H1 (cell line): Measurements from ENCODE around the gene ISG20L2. TPM values are rescaled to one million over a fixed set of nuclear protein-coding genes. Genes with fewer than 3 reads are reported as not detected.

ENCODE experiments used
- BCL11A ChIP-seq, 2 experiments: IDR thresholded peaks; one replicate each; pipeline ENCODE4 v1.6.1; 2011; ENCODE audit warnings: low read depth in 2 of 2, low read length in 2 of 2, mild to moderate bottlenecking in 2 of 2
- PHF8 ChIP-seq: fragments of 200-600 bp; sonication (generic); conservative IDR thresholded peaks from 2 replicates; pipeline ENCODE4 v1.7.1; 2012; ENCODE audit warnings: low read depth, mild to moderate bottlenecking, inconsistent platforms, low read length, moderate library complexity
- RNF2 ChIP-seq: fragments of 200-900, 300-1000 bp; sonication (generic); IDR thresholded peaks from 2 replicates; pipeline ENCODE4 v1.7.1; 2016; ENCODE audit warnings: borderline replicate concordance, low read depth, mild to moderate bottlenecking, antibody characterized with exemption, low read length; ENCODE audit not compliant: poor library complexity, severe bottlenecking; ENCODE audit errors: missing control alignments
- polyA plus RNA-seq, 7 experiments: library from polyadenylated mRNA; depleted of rRNA in 3 of 7; stranded (reverse) in 5 of 7; unstranded in 2 of 7; fragments of >200 nt in 5 of 7; fragments of 200-250 nt in 2 of 7; gene quantifications; 1 replicate in 5 of 7; 2 replicates in 1 of 7; 4 replicates in 1 of 7; pipeline versions ENCODE4 v1.2.1 to v1.2.3, GENCODE V29; 2011 to 2013; ENCODE audit warnings: missing spikeins in 2 of 7, mixed read lengths in 2 of 7
- total RNA-seq: library from RNA; stranded (reverse); fragmentation: NEBNext Ultra II Directional; extraction: Animal tissue kit (Norgen Biotek cat#: 25700); gene quantifications from 2 replicates; pipeline ENCODE4 v1.2.1, GENCODE V29; 2021

ISG20L2 gene
- total and polyA plus RNA-seq, 2 of the 8 experiments (the other 6 are each of a cell fraction or from before 2014, with no cell fraction given), result 47.5 to 53.0 TPM

DNA sequence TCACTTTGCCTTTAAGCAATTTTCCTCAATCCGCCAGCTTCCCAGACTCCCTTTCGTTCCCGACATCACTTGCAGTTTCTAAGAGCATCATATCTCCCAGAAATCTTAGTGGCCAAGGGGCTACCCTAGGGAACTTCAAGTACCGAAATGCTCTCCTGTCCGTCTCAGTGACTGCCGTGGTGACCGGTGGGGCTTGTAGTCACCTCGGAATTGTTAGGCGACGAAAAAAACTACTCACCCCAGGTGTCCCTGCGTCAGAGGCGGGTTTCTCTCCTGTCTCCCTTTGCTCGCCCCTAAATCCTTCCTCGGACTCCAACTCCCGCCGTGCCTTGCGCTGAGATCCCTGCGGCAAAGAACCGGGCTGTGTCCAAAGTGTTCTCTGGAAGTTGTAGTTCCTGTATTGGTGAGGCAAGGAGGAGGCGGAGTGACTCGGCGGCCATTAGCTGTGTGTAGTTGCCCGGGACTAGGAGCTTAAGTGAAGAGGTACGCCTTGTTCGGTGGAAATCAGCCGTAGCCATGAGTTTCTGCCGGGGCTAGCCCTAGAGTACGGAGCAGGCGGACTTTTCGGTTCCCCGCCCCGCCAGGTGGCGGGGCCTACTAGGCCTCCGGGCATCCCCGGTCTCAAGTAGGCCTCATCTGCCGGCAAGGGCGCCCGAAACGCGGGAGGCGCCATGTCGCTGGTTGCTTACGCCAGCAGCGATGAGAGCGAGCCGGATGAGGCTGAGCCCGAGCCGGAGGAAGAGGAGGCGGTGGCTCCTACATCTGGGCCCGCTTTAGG lies 38.7 kb upstream of the ISG20L2 start, which contains the start of gene PRCC (continued):
- TF ChIP-seq BCL11A (IDR thresholded peaks at IDR 0.05; ENCODE audit: low read depth in 2 of 2, low read length in 2 of 2), result no peak
- peak; percentile 99 for TF ChIP-seq PHF8
- TF ChIP-seq RNF2, result no peak
